ENCODE measurements around the gene TCF7L2.

TCF7L2 gene

DNA sequence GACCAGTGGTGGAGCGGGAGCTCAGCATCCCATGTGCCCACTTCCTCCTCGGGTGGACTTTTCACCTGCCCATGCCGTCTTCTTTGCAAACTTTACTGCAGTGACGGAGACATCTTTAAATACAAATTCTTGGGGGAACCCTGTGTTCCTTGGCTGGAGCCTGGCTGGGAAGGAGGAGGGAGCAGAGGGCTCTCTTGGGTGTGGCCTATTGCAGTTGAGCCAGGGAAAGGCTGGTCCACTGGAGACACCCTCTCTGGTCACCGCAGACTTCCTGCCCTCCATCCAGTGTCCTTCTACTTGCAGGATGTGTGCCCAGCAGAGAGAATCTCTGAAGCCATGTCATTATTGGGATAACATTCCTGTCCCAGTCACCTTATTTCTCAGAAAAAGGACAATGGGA lies 67.3 kb downstream of the TCF7L2 start:
- TF ChIP-seq, protein P1, sequence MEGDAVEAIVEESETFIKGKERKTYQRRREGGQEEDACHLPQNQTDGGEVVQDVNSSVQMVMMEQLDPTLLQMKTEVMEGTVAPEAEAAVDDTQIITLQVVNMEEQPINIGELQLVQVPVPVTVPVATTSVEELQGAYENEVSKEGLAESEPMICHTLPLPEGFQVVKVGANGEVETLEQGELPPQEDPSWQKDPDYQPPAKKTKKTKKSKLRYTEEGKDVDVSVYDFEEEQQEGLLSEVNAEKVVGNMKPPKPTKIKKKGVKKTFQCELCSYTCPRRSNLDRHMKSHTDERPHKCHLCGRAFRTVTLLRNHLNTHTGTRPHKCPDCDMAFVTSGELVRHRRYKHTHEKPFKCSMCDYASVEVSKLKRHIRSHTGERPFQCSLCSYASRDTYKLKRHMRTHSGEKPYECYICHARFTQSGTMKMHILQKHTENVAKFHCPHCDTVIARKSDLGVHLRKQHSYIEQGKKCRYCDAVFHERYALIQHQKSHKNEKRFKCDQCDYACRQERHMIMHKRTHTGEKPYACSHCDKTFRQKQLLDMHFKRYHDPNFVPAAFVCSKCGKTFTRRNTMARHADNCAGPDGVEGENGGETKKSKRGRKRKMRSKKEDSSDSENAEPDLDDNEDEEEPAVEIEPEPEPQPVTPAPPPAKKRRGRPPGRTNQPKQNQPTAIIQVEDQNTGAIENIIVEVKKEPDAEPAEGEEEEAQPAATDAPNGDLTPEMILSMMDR (IDR thresholded peaks at IDR 0.05; ENCODE audit: borderline replicate concordance, control extremely low read depth, extremely low read depth, insufficient read depth, missing control alignments) = no peak
- no peak for DNase-seq (ENCODE audit: low spot score)
- in situ Hi-C loops (cut with MboI; ENCODE audit: low sequenced_read_pairs, unreplicated experiment) = no loop called here

DNA sequence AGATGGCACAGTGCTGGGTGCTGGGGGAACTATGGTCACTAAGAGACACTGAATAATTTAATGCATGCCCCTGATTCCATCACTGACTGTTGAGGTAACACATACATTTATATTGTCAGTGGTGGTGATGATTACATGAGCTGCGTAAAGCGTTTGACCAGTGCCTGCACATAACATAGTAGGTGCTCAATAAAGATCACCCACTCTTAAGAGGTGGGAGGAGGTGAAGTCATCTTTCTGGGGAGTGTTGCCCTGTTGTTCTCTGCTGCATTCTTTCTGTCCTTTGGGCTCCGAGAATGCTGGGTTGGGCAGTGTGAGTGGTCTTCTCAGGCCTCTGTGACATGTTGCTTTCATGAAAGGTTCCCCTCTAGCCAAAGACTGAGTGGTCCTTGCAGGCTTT lies 68.0 kb downstream of the TCF7L2 start:
- in situ Hi-C loops (cut with MboI; ENCODE audit: low sequenced_read_pairs, unreplicated experiment) = no loop called here
- no peak for DNase-seq (ENCODE audit: low spot score)
- TF ChIP-seq, protein P1 (IDR thresholded peaks at IDR 0.05; ENCODE audit: borderline replicate concordance, control extremely low read depth, extremely low read depth, insufficient read depth, missing control alignments) = no peak

DNA sequence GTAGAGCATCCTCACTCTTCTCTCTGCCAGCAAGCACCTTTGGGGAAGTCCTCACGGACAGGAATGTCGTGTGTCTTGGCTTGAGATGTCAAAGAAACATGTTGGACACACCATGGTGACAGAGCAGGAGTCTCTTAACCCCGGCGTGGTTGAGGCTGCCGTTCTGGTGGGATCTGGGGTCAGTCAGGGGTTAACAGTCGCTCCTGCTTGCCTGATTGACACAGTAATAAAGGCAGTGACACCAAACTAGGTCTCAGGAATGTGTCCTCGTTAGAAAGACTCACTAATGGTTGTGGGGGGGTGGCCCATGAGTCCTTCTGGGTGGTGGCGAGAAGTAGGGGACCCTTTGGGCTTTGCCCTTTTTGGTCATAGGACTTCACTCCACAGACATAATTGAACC lies 69.0 kb downstream of the TCF7L2 start:
- in situ Hi-C loops (cut with MboI; ENCODE audit: low sequenced_read_pairs, unreplicated experiment) = no loop called here
- DNase-seq (ENCODE audit: low spot score) = no peak
- TF ChIP-seq, protein P1 (IDR thresholded peaks at IDR 0.05; ENCODE audit: borderline replicate concordance, control extremely low read depth, extremely low read depth, insufficient read depth, missing control alignments) = no peak

DNA sequence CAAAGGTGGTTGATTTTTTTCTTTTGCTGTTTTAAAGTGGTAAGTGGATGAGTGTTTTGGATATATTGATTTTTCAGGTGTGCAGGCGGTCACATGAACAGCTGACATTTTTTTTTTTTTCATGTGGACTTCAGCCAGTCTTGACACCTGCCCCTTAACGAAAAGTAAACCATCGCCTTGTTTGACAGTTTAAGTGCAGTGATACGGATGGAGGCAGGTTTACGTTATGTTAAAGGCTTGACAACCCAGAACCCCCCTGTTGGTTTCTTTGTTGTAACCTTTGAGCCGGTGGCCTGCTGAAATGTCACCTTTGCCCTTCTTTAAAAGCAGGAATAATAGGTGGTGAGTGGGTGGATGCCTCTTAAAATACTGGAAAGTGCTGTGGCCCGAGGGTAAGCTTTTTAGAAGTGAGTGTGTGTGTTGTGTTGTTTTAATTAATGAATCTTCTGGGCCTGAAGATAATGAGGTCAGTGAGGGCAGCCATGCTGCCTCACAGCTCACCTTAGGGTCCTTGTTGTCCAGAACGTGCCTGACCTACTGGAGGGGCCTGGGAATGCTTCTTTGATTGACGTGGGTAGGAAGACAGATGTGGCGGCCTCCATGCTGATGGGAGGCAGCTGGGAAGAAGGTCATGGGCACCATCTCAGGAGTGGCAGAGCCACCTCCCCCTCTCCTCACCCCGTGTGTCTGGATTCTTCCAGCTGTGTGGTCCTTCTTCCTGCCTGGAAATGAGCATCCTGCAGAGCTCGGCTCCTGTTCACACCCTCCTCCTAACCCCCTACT lies 69.8 kb downstream of the TCF7L2 start:
- in situ Hi-C loops (cut with MboI; ENCODE audit: low sequenced_read_pairs, unreplicated experiment) = no loop called here
- no peak for DNase-seq (ENCODE audit: low spot score)
- TF ChIP-seq, protein P1 (IDR thresholded peaks at IDR 0.05; ENCODE audit: borderline replicate concordance, control extremely low read depth, extremely low read depth, insufficient read depth, missing control alignments) = no peak

DNA sequence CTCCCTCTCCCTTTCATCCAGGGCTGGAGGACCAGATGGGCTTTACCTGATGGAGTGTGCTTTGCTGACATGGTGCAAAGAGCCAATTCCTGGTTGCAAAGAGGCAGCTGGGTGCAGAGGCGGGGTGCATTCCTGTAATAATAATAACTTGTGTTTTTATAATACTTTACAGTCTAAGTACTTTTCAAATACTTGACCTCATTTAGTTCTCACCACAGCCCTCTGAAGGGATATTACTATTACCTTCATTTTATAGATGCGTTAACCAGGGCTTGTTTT lies 70.4 kb downstream of the TCF7L2 start:
- in situ Hi-C loops (cut with MboI; ENCODE audit: low sequenced_read_pairs, unreplicated experiment) = no loop called here
- no peak for DNase-seq (ENCODE audit: low spot score)
- TF ChIP-seq, protein P1 (IDR thresholded peaks at IDR 0.05; ENCODE audit: borderline replicate concordance, control extremely low read depth, extremely low read depth, insufficient read depth, missing control alignments) = no peak

DNA sequence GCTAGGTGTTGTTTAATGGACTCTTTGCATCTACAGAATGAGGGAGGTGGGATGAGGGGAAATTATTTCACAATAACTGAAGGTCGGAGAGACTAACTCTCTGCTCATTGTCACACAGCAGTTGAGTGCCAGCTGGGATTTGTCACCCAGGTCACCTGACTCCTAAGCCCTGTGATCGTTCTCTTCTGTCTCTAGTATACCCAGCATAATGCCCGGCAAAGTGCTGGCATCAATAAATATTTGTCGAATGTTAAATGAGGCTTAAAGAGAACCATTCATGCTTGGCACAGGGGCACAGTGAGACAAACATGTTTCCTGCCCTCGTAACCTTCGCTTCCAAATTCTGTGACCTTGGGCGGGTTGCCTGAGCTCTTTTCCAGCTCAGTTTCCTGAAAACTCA lies 70.8 kb downstream of the TCF7L2 start:
- DNase-seq (ENCODE audit: low spot score) = no peak
- TF ChIP-seq, protein P1 (IDR thresholded peaks at IDR 0.05; ENCODE audit: borderline replicate concordance, control extremely low read depth, extremely low read depth, insufficient read depth, missing control alignments) = no peak
- in situ Hi-C loops (cut with MboI; ENCODE audit: low sequenced_read_pairs, unreplicated experiment) = no loop called here

Data from GM13976 (cell line).